ENCODE results near the gene KIAA0232.

DNA sequence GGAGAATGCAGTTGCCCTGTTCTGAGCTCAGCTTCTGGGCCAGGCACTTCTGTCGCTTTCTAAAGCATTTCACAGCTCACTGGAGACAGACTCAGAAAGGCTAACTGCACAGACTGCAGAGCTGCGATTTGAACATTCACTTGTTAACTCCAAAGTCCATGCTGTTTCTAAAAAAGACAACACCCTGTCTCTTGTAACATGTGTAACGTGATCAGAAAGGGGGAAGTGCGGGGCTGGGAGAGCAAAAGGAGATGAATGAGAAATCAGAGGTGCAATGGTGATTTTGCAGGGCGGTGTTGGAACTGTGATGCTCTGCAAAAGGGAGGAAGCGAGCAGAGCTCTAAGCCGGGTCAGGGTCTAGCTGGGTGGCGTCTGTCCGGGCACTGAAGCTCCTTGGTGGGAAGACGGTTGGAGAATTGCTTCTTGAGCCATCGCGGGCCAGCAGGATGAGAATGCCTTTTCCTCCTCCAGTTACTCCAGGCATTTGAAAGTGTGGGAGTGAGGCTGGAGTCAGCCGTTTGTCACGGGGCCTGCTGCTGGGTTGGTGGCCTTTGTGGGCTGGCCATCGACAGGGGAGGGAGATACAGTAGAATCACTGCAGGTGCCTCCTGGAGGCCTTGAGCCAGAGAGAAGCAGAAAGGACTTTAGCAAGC is 147.4 kb downstream of the KIAA0232 start:
- TF ChIP-seq POLR2A (IDR thresholded peaks at IDR 0.05; ENCODE audit: low read length) (no peak), GATA1 (IDR thresholded peaks at IDR 0.05; ENCODE audit: low read depth, low read length) (no peak)
